ENCODE data around the gene ANKS1B.

Gene ANKS1B

DNA sequence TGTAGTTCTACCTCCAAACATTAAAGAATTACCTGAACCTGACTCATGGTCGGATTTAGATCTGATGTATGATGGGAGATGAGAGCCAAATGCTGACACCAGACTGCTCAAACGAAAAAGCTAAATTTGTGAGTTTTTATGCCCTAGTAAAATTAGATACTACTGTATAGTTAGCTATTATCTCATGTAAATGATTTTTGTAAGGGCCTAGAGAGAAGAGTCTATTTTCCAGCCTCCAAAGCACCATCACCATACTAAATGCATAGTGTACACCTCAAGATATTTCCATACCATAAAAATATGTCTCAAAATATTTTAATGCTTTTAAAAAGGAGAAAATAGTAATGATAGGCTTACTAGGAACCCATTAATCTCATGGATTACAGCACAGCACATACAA lies 18.3 kb downstream of the ANKS1B start:
- TF ChIP-seq, protein P1, sequence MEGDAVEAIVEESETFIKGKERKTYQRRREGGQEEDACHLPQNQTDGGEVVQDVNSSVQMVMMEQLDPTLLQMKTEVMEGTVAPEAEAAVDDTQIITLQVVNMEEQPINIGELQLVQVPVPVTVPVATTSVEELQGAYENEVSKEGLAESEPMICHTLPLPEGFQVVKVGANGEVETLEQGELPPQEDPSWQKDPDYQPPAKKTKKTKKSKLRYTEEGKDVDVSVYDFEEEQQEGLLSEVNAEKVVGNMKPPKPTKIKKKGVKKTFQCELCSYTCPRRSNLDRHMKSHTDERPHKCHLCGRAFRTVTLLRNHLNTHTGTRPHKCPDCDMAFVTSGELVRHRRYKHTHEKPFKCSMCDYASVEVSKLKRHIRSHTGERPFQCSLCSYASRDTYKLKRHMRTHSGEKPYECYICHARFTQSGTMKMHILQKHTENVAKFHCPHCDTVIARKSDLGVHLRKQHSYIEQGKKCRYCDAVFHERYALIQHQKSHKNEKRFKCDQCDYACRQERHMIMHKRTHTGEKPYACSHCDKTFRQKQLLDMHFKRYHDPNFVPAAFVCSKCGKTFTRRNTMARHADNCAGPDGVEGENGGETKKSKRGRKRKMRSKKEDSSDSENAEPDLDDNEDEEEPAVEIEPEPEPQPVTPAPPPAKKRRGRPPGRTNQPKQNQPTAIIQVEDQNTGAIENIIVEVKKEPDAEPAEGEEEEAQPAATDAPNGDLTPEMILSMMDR (conservative IDR thresholded peaks at IDR 0.05; ENCODE audit: low read depth, low read length), result no peak
- DNase-seq (ENCODE audit: low read depth), result no peak
- H3K4me3 ChIP-seq (ENCODE audit: low read depth, low read length), result no peak overlapping the region

DNA sequence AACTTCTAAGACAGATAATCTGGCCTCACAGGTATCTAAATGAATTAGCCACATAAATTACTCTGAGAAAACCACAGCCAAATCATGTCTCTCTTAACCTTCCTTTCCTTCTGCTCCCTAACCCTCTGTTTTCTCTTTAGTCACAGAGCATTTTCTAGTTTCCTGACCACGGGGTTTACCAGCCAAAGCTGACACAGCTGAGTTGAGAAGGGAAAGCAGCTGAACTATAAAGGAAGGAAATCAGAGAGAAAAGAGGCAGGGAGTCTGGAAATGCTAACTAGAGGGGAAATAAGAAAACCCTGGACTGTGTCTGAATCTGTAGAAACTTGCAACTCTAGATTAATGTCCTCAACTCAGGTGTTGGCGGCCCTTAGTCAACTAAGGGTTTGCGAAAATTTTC lies 24.4 kb downstream of the ANKS1B start:
- TF ChIP-seq, protein P1 (conservative IDR thresholded peaks at IDR 0.05; ENCODE audit: low read depth, low read length), result no peak
- DNase-seq (ENCODE audit: low read depth), result peak; percentile 5
- no peak overlapping the region for H3K4me3 ChIP-seq (ENCODE audit: low read depth, low read length)

- TF ChIP-seq, protein P1 (conservative IDR thresholded peaks at IDR 0.05; ENCODE audit: low read depth, low read length), result no peak
- peak; percentile 36 for DNase-seq (ENCODE audit: low read depth)
- H3K4me3 ChIP-seq (ENCODE audit: low read depth, low read length), result no peak overlapping the region
Observed at GRCh38 chr12:99959549-99960170, 25.1 kb downstream of the ANKS1B start.

GRCh38 chr12:99957866-99958466 lies 26.8 kb downstream of the ANKS1B start:
- no peak overlapping the region for H3K4me3 ChIP-seq (ENCODE audit: low read depth, low read length)
- no peak for DNase-seq (ENCODE audit: low read depth)
- TF ChIP-seq, protein P1 (conservative IDR thresholded peaks at IDR 0.05; ENCODE audit: low read depth, low read length), result no peak

GRCh38 chr12:99954724-99955123 lies 30.0 kb downstream of the ANKS1B start:
- TF ChIP-seq, protein P1 (conservative IDR thresholded peaks at IDR 0.05; ENCODE audit: low read depth, low read length), result no peak
- DNase-seq (ENCODE audit: low read depth), result no peak

GRCh38 chr12:99948370-99948769 lies 36.4 kb downstream of the ANKS1B start:
- TF ChIP-seq, protein P1 (conservative IDR thresholded peaks at IDR 0.05; ENCODE audit: low read depth, low read length), result no peak
- no peak overlapping the region for H3K4me3 ChIP-seq (ENCODE audit: low read depth, low read length)
- no peak for DNase-seq (ENCODE audit: low read depth)

More at GRCh38 chr12:99954724-99955123, 30.0 kb downstream of the ANKS1B start:
- H3K4me3 ChIP-seq (ENCODE audit: low read depth, low read length), result no peak overlapping the region

- DNase-seq (ENCODE audit: low read depth), result no peak
- TF ChIP-seq, protein P1 (conservative IDR thresholded peaks at IDR 0.05; ENCODE audit: low read depth, low read length), result no peak
- no peak overlapping the region for H3K4me3 ChIP-seq (ENCODE audit: low read depth, low read length)
Observed at GRCh38 chr12:99946131-99946530, 38.6 kb downstream of the ANKS1B start.

Data from choroid plexus epithelial cell (primary cell).